Camera-type eye (tissue), 1 donor: ENCODE data around the gene MED27. TPM values are rescaled to one million over a fixed set of nuclear protein-coding genes. Genes with fewer than 3 reads are reported as not detected.

Source experiments
- total RNA-seq: library from RNA; depleted of rRNA; stranded (reverse); fragments of >200 nt; gene quantifications from one replicate; pipeline ENCODE4 v1.2.3, GENCODE V29; 2014

Gene MED27
- 17.1 TPM for total RNA-seq

GRCh38 chr9:132079391-132080091 lies at the start of gene MED27:
Gene MED27 (minus strand): TSS chr9:132079867. CDS start chr9:132079844, 23 bp downstream.

Other genes starting within 250 kb of the MED27 start
- 34.3 TPM for gene NTNG2, start 82.2 kb upstream of the MED27 start, total RNA-seq